Ureter (tissue), 1 donor: ENCODE measurements around the gene THG1L. TPM values are rescaled to one million over a fixed set of nuclear protein-coding genes. Genes with fewer than 3 reads are reported as not detected.
"Not testable (repeated sequence)": the region's sequence is repeated elsewhere in the genome, so short reads cannot be mapped to it uniquely, and the experiment has no call there.

Experiments used
- DNase-seq: peaks from one replicate; pipeline ENCODE4 v3.0.0-alpha.2; 2020; ENCODE audit warnings: low spot score
- total RNA-seq: library from RNA; stranded (reverse); gene quantifications from one replicate; pipeline ENCODE4 v1.2.4, GENCODE V29; 2023
- donor health status: DM: yes; HTN: yes; CAD: no.

Gene THG1L
- total RNA-seq, 1 donor from 2014 or later, result 12.1 TPM

GRCh38 chr5:157727858-157728257, 3.4 kb upstream of the THG1L start:
- not testable (repeated sequence) for DNase-seq

DNA sequence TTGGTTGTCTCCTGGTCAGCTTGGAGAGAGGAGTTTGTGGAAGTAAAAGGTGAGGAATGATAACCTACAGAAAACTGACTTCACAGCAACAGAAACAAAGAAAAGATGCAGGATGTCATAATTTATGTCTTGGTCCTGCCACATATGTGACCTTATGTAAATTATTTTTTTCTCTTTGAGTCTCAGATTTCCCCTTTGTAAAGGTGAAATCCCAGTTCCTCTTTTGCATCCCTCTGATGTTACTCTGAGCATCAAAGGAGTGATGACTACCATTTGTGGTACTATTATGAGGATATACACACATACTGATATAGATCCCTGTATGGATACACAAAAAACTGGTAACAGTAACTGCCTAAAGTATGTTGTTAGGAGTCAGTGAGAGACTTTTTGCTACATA, 1.4 kb upstream of the THG1L start:
- DNase-seq, result no peak

DNA sequence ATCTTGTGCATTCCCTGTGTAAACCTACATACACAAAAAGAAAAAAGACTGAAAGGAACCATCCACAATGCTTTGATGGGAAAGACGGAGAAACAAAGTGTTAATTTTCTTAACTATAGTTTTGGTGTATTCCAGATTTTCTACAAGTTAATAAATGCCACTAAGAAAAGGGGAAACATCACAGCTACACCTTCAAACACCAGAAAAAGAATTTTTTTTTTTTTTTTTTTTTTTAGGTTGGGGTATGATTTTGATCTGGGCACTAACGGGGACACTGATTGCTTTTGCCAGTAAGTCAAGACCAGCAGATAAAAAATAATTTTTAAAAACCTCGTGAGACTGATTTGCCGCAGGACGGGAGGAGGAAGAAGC, 334 bp upstream of the THG1L start:
- DNase-seq, result no peak

GRCh38 chr5:157732130-157732514, 902 bp downstream of the THG1L start:
- DNase-seq, result no peak

GRCh38 chr5:157732596-157733262, 1.5 kb downstream of the THG1L start:
- no peak for DNase-seq

DNA sequence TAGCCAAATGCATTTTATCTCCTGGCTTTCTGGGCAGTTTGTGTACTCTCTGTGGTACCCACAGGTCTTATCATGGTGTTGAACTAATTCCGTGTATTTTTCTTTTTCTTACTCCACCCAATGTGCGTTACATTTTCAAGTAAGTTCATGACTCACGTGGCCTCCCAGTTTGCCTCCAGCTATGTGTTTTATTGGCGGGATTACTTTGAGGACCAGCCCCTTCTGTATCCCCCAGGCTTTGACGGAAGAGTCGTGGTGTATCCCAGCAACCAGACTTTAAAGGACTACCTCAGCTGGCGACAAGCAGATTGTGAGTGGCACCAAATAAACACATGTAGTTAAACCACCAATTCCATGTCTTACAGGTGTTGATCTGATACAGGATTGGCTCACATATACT, 3.2 kb downstream of the THG1L start:
- no peak for DNase-seq

- DNase-seq, result no peak
Measured at GRCh38 chr5:157735991-157736390, 4.8 kb downstream of the THG1L start.

DNA sequence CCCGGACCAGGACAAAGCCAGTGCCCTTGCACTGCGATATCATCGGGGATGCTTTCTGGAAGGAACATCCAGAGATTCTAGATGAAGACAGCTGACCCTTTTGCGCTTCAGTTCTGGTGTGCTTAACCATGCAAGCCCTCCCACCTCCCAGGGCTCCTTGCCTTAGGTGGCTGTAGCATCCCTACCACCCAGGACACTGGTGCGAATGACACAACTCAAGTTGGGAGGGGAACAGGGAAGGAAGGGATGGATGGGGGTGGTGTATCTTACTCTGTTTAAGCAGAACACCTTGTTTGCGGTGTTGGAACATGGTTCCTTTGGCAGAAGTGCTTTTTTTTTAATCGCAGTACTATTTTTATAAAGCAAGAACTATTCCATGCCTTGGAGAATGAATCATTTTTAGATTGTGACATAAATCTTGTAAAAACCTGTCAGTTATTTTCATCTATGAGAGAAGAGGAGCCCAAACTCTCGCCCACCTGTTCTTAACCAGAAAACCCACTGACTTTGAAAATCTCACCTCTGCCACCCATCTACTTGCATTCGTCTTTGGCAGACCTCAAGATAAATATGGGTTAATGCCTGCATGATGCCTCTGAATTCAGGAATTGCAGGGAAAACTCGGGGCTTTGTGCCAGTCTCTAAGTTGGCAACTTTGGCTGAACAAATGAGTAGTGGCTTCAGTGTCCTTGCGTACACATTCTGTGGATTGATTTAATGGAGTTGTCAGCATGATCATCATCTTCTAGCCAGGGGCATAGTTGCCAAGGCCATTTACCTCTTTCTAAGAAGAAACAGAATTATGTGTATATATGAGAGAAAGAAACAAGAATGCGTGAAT, 8.4 kb downstream of the THG1L start:
- DNase-seq, result no peak

GRCh38 chr5:157740229-157740610, 9.0 kb downstream of the THG1L start:
- no peak for DNase-seq

GRCh38 chr5:157741131-157741530, 9.9 kb downstream of the THG1L start:
- no peak for DNase-seq

DNA sequence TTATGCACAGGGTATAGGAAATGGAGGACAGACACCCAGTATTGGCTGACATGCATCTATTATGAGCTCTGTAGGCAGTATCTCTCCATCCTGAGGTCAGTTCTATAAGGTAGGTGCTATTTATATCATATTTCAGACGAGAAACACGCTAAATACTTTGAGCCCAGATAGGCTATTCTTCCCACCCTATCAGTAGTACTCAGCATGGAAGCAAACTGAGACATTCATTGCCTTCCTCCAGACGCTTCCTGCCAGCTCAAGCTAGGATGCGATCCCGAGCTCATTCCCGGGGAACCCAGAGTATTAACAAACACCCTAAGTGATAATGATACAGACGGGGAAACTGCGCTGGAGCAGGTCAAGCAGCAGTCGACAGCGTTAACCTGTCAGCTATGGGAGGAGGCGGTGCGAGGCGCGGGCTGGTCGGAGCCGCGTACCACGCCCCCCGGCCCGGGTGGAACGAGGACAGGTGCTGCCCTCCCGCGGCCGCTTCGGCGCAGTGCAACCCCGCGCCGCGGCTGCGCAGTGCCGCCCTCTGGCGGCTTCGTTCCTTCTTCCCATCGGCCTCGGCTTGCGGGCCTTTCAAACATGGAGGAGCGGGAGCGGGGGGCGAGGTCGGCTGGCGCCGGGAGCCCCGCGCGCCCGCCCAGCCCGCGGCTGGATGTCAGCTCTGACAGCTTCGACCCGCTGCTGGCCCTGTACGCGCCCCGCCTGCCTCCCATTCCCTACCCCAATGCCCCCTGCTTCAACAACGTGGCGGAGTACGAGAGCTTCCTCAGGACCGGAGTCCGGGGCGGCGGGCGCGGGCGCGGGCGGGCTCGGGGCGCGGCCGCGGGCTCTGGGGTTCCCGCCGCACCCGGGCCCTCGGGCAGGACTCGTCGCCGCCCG, 12.2 kb downstream of the THG1L start, which contains the start of gene LSM11:
LSM11 (plus strand) TSS at position 550 of the 888 bp plus-strand sequence; CDS start at position 589, 39 bp downstream.
- peak; percentile 87 for DNase-seq

DNA sequence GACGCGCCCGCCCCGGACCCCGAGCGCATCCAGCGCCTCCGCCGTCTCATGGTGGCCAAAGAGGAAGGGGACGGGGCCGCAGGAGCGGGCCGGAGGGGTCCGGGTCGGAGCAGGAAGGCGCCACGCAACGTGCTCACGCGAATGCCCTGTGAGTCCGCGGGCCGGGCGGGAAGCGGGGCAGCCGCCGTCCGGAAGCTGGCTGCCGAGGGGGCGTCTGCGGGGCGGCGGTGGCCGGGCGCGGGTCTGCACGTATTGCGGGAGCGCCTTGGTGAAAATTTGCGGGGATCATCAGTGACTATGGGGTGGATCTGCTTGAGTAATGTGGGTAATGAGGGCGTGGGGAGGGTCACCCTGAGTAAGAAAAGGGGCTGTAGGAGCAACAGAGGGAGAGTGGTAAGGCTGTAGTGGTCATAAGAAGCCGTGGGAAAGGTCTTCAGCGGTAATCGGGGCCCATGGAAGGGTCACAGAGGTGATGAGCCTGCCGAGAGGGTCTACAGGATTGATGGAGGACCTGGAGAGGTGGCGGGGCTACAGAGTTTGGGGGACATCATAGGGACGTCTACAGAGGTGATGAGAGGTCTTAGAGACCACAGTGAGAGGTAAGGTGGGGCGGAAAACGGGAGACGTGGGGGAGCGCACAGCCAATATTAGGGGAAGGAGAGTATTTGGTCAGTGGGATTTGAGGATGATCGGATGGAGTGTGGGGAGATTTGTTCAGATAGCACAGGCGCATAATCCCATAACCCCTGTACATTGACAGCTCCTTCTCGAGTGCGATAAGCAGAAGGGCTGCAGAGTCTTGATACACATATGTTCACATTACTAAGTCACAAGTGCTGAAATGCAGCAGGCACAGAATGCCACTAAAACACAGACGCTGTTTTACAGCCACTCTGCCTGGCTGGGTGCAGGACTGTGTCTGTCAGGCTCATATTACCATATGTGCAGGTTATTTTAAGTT, 13.1 kb downstream of the THG1L start:
- no peak for DNase-seq

GRCh38 chr5:157745041-157745456, 13.8 kb downstream of the THG1L start:
- DNase-seq, result no peak

- DNase-seq, result no peak
Measured at GRCh38 chr5:157747173-157747740, 16.0 kb downstream of the THG1L start.

- no peak for DNase-seq
Measured at GRCh38 chr5:157747766-157748700, 16.8 kb downstream of the THG1L start.

DNA sequence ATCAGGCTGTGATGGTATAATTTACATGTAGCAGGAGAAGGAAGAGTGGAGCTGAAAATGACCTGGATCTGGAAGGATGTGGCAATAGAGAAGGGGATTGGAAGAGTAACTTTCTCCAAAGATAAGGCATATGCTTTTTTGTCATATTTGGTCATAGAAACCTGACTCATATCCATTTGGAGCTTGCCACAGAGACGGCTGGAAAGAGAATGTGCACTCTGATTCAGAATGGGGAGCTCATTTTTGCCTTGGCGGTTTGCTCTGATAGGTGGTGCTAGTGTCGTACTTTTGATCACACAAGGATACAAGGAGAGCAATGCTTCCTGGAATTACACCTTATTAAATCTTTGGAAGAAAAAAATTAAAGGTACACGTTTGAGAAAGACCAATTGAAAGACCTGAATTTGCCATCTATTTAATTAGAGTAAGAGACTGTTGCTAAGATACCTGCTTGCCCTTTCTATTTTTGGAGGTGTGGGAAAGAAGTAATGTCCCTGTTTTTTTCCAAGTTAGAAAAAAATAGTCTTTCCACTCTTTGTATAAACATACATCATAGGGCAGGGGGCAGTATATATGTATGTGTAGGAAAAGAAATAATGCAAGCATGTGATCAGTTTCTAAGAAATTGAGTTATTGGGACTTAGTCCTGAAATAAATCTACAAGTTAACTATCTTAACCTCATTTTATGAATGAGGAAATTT, 17.7 kb downstream of the THG1L start:
- no peak for DNase-seq

GRCh38 chr5:157749462-157749799, 18.2 kb downstream of the THG1L start:
- DNase-seq, result no peak

DNA sequence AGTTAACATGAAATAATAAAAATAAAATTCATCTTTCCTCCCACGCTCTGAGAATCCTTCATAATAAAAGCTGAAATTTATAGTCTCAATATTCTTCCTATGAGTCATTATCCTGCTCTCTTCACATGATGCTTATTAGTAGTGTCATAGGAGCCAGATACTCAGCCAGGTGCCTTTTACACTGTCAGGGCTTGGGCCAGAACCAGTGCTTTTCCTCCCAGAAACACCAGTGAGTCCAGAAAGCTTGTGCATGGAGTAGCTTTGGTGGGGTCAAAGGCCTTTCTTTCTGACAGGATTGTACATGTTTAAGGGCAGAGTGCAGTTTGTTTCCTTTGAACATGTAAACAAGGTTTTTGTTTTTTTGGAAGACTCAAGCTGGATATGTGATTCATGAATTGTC, 19.1 kb downstream of the THG1L start:
- DNase-seq, result no peak

GRCh38 chr5:157756122-157756521, 24.9 kb downstream of the THG1L start:
- DNase-seq, result no peak
